Islet precursor cell (in vitro differentiated cells): Measurements from ENCODE around the gene IQSEC1.

Source experiments
- DNase-seq: peaks from one replicate; pipeline ENCODE4 v3.0.0-alpha.2; 2018

Gene IQSEC1

GRCh38 chr3:12963922-12964701, 109.1 kb downstream of the IQSEC1 start:
- DNase-seq, result no peak

- no peak for DNase-seq
Measured at GRCh38 chr3:12963231-12963896, 109.9 kb downstream of the IQSEC1 start.

- DNase-seq, result no peak
Measured at GRCh38 chr3:12962292-12962691, 110.9 kb downstream of the IQSEC1 start.

- DNase-seq, result no peak
Measured at GRCh38 chr3:12961697-12962036, 111.6 kb downstream of the IQSEC1 start.

GRCh38 chr3:12961007-12961696, 112.1 kb downstream of the IQSEC1 start:
- DNase-seq, result no peak

GRCh38 chr3:12960497-12960896, 112.7 kb downstream of the IQSEC1 start:
- DNase-seq, result no peak

GRCh38 chr3:12959838-12960378, 113.3 kb downstream of the IQSEC1 start:
- no peak for DNase-seq

- DNase-seq, result no peak
Measured at GRCh38 chr3:12959410-12959809, 113.8 kb downstream of the IQSEC1 start.

- DNase-seq, result no peak
Measured at GRCh38 chr3:12957824-12958792, 115.1 kb downstream of the IQSEC1 start.

- no peak for DNase-seq
Measured at GRCh38 chr3:12957339-12957738, 115.9 kb downstream of the IQSEC1 start.

- no peak for DNase-seq
Measured at GRCh38 chr3:12956316-12956660, 116.9 kb downstream of the IQSEC1 start.

- no peak for DNase-seq
Measured at GRCh38 chr3:12955651-12956315, 117.4 kb downstream of the IQSEC1 start.

- DNase-seq, result no peak
Measured at GRCh38 chr3:12954891-12955650, 118.2 kb downstream of the IQSEC1 start.

GRCh38 chr3:12954180-12954579, 119.0 kb downstream of the IQSEC1 start:
- DNase-seq, result no peak

- DNase-seq, result no peak
Measured at GRCh38 chr3:12953201-12953995, 119.8 kb downstream of the IQSEC1 start.

GRCh38 chr3:12952343-12953200, 120.7 kb downstream of the IQSEC1 start:
- DNase-seq, result no peak

- DNase-seq, result peak; percentile 68
Measured at GRCh38 chr3:12948891-12949711, 124.1 kb downstream of the IQSEC1 start.

GRCh38 chr3:12948371-12948770, 124.9 kb downstream of the IQSEC1 start:
- DNase-seq, result no peak
